Lower lobe of right lung (tissue), 2 donors: ENCODE measurements around the gene OLFML1. TPM values are rescaled to one million over a fixed set of nuclear protein-coding genes. Genes with fewer than 3 reads are reported as not detected.

Experiments used
- ATAC-seq, 2 donors: fragments of 200-7000 bp; cut with Tn5 transposase; one replicate each; pipeline ENCODE4 v1.9.1; 2020 to 2022; ENCODE audit warnings: mild to moderate bottlenecking in 2 of 2, moderate library complexity in 2 of 2
- DNase-seq: peaks from one replicate; pipeline ENCODE4 v3.0.0-alpha.2; 2020
- H3K27ac ChIP-seq: fragments of 200-600 bp; one replicate; pipeline ENCODE4 v1.8.0; 2022
- H3K27me3 ChIP-seq: fragments of 200-600 bp; one replicate; pipeline ENCODE4 v1.8.0; 2022; ENCODE audit warnings: low read depth
- H3K36me3 ChIP-seq: fragments of 200-600 bp; one replicate; pipeline ENCODE4 v1.8.0; 2022; ENCODE audit warnings: mild to moderate bottlenecking
- H3K4me1 ChIP-seq: fragments of 200-600 bp; one replicate; pipeline ENCODE4 v1.8.0; 2022
- H3K4me3 ChIP-seq: fragments of 200-600 bp; one replicate; pipeline ENCODE4 v1.8.0; 2022; ENCODE audit warnings: mild to moderate bottlenecking
- H3K9me3 ChIP-seq: fragments of 200-600 bp; one replicate; pipeline ENCODE4 v1.8.0; 2022
- intact Hi-C: fragments of 100-400 bp; cut with DNase I; formaldehyde crosslinking; loops from one replicate; pipeline ENCODE4 v1.11.0; 2022
- total RNA-seq: library from RNA; stranded (reverse); fragmentation: NEBNext Ultra II Directional; extraction: Animal tissue kit (Norgen Biotek cat#: 25700); gene quantifications from one replicate; pipeline ENCODE4 v1.2.1, GENCODE V29; 2021
- TF ChIP-seq, protein P1 (sequence below): fragments of 200-600 bp; IDR thresholded peaks from one replicate; pipeline ENCODE4 v1.8.0; 2022; ENCODE audit warnings: antibody characterized with exemption, mild to moderate bottlenecking
- donor health status: DM: no; HTN: yes; CAD: no; lungs with severe emphysema.

OLFML1 gene
- total RNA-seq, 1 donor from 2014 or later = 23.2 TPM

DNA sequence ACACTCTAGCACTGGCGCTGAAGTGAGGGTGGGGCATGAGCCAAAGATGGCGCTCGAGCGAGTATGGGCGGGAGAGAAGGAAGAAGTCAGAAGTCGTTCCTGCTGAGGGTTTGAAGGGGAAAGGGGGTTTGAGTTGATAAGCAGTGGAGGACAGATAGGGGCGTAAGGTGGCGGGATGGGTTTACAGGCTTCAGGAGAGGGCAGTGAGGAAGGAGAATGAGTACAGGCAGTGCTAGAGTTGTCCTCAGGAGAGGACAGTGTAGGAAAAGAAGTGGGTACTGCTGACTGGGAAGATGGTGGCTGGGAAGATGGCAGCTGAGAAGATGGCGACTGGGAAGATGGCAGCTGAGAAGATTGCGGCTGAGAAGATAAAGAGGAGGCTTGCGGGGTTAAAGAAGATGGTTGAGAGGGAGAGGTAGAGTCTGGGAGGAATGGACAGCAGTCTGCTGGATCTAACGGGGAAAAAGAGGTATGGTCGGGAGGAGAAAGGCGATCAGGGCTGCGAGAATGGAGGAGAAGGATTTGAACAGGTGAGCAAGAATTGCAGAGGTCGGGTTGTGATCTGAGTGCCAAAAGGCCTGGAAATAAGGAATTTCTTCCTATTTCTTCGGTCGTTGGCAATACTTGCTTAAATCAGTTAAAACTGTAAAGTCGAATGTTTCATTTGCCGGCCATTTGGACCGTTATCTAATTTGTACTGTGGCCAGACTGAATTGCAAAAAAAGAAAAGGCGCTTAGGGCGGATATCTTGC lies 33.7 kb downstream of the OLFML1 start:
- DNase-seq (no peak), ATAC-seq (no peak)
- intact Hi-C loops = no loop called here
- Histone ChIP-seq H3K9me3 (no peaks in the 10 kb centered on the region), H3K27me3 (no peaks in the 10 kb centered on the region), H3K36me3 (no peaks in the 10 kb centered on the region), H3K4me1 (peaks cover 39% of the 10 kb centered on the region), H3K4me3 (no peak overlapping the region), H3K27ac (no peak overlapping the region)
- TF ChIP-seq, protein P1, sequence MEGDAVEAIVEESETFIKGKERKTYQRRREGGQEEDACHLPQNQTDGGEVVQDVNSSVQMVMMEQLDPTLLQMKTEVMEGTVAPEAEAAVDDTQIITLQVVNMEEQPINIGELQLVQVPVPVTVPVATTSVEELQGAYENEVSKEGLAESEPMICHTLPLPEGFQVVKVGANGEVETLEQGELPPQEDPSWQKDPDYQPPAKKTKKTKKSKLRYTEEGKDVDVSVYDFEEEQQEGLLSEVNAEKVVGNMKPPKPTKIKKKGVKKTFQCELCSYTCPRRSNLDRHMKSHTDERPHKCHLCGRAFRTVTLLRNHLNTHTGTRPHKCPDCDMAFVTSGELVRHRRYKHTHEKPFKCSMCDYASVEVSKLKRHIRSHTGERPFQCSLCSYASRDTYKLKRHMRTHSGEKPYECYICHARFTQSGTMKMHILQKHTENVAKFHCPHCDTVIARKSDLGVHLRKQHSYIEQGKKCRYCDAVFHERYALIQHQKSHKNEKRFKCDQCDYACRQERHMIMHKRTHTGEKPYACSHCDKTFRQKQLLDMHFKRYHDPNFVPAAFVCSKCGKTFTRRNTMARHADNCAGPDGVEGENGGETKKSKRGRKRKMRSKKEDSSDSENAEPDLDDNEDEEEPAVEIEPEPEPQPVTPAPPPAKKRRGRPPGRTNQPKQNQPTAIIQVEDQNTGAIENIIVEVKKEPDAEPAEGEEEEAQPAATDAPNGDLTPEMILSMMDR = no peak

DNA sequence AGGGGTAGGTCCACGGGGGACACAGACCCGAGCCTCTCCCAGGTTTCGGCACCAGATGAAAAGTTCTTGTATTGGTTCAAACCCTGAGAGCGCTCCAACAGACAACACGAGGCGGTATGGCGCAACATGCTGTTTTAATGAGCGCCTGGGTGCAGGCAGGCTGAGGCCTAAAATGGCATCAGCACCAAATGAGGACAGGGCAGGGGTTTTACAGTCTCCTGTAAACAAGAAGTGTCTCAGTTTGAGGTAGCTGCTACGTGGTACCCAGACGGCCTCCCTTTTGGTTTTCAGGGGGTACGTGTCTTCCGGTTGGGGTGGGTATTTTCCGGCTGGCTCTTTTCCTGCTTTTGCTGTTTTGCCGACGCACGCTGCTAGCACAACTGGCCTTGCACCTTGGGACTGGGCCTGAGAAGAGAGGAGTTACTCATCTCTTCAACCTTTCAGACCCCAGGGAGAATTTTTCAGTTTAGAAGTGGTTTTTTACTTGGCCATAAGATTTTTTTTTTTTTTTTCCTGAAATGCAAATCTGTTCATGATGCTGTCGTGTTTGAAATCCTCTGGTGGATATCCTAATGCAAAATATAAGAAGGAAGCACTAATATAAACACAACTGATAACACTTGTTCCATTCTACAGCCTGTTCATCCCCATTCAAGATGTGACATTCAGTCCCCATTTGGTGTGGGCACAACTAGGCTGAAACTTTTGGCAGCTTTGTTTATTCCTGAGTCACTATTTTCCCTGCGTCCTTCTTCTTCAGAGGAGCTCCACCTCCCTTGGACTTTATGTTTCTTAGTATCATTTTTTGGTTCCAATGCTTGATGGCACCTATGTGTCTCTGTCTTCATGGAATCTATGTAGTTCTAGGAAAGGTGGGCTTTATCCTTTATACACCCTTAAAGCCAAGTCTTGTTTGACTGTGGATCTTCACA lies 35.0 kb downstream of the OLFML1 start:
- H3K4me3 ChIP-seq = no peak overlapping the region
- H3K27me3 ChIP-seq = no peaks in the 10 kb centered on the region
- peaks cover 37% of the 10 kb centered on the region for H3K4me1 ChIP-seq
- no peaks in the 10 kb centered on the region for H3K9me3 ChIP-seq
- H3K36me3 ChIP-seq = no peaks in the 10 kb centered on the region
- no peak for DNase-seq
- intact Hi-C loops = no loop called here
- no peak for ATAC-seq
- TF ChIP-seq, protein P1 = no peak
- peak overlapping the region; percentile 11 for H3K27ac ChIP-seq

DNA sequence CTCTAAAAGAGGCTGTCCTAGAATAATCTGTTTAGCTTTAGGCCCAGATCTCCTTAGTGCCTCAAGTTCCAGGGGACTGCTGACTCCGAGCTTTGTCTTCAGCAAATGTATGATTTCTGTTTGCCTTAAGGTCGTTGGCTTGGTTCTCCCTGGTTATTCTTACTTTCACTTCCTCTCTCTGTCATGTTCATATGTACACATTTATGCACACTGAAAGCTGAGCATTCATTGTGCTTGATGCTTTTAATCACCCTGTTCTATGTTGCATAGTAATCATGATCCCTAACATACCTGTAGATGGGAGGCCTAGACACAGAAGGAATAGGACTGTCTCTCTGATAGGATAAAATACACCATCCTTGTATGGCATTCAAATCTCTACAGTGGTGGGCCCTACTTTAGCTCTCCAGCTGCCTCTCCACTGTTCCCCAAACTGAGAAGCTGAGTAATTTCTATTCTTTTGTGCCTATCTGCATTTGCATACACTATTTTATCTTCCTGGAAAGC lies 35.7 kb downstream of the OLFML1 start:
- Histone ChIP-seq H3K36me3 (no peaks in the 10 kb centered on the region), H3K27ac (peak overlapping the region; percentile 11), H3K4me1 (peaks cover 34% of the 10 kb centered on the region), H3K9me3 (no peaks in the 10 kb centered on the region), H3K27me3 (no peaks in the 10 kb centered on the region), H3K4me3 (no peak overlapping the region)
- intact Hi-C loops = no loop called here
- ATAC-seq = peak in 1 of 2 donors; percentile 31
- no peak for DNase-seq
- TF ChIP-seq, protein P1 = no peak

DNA sequence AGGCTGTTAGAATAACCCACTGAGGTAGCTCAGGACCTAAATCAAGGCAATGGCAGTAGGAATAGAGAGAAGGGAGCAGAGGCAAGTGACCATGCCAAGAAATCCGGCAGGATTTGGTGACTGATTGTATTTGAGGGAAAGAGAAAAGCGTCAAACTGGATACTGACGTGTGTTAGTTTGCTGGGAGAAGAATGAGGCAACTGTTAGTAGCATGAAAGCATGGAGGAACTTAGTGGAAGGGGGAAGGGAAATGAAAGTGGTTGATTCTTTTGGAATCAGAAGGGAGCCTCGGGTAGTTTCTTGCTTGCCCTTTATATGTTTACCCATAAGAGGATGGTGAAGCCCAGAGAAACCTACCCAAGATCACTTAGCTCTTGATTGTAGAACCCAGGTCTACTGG lies 36.8 kb downstream of the OLFML1 start:
- H3K36me3 ChIP-seq = no peaks in the 10 kb centered on the region
- no peak overlapping the region for H3K4me3 ChIP-seq
- H3K4me1 ChIP-seq = peaks cover 34% of the 10 kb centered on the region
- ATAC-seq (no peak), DNase-seq (no peak)
- intact Hi-C loops = no loop called here
- H3K9me3 ChIP-seq = no peaks in the 10 kb centered on the region
- H3K27me3 ChIP-seq = no peaks in the 10 kb centered on the region
- TF ChIP-seq, protein P1 = no peak
- no peak overlapping the region for H3K27ac ChIP-seq

DNA sequence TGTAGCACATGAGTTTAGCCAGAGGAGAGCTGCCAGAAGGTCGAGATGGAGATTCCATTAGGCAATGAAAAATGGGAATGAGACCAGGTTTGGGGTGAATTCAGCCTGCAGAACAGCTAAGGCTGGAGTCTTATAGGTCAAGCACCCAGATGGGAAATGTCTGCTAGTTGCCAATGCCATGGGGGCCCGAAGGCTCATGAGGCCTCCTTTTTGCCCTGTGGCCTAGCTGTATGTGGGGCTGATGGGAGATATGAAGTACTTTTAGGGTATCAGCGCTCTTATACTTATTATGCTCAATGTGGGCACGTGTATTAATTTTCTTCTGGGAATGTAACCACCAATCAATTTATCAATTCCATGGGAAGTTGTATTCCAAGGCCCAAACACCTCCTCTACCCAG lies 37.2 kb downstream of the OLFML1 start:
- ATAC-seq (no peak), DNase-seq (no peak)
- Histone ChIP-seq H3K36me3 (no peaks in the 10 kb centered on the region), H3K27me3 (no peaks in the 10 kb centered on the region), H3K4me3 (no peak overlapping the region), H3K4me1 (peaks cover 34% of the 10 kb centered on the region), H3K9me3 (no peaks in the 10 kb centered on the region), H3K27ac (no peak overlapping the region)
- TF ChIP-seq, protein P1 = no peak
- intact Hi-C loops = no loop called here
